H1 (cell line): Measurements from ENCODE around the gene SLC35A2. TPM values are rescaled to one million over a fixed set of nuclear protein-coding genes. Genes with fewer than 3 reads are reported as not detected.

Source experiments
- ATF3 ChIP-seq: IDR thresholded peaks from 2 replicates; pipeline ENCODE4 v1.6.1; 2011; ENCODE audit warnings: low read depth, mild to moderate bottlenecking, low read length; ENCODE audit not compliant: insufficient read depth
- CHD7 ChIP-seq: fragments of 300-600 bp; sonication (generic); IDR thresholded peaks from 2 replicates; pipeline ENCODE4 v1.7.1; 2012; ENCODE audit warnings: low read length, moderate library complexity, mild to moderate bottlenecking, inconsistent platforms; ENCODE audit not compliant: insufficient replicate concordance
- PHF8 ChIP-seq: fragments of 200-600 bp; sonication (generic); conservative IDR thresholded peaks from 2 replicates; pipeline ENCODE4 v1.7.1; 2012; ENCODE audit warnings: low read depth, mild to moderate bottlenecking, inconsistent platforms, low read length, moderate library complexity
- RXRA ChIP-seq: IDR thresholded peaks from 2 replicates; pipeline ENCODE4 v1.6.1; 2011; ENCODE audit warnings: low read depth, mild to moderate bottlenecking, low read length, moderate library complexity; ENCODE audit not compliant: insufficient read depth
- SAP30 ChIP-seq: fragments of 300-600 bp; sonication (generic); IDR thresholded peaks from 2 replicates; pipeline ENCODE4 v1.7.1; 2012; ENCODE audit warnings: low read length, moderate library complexity, mild to moderate bottlenecking, inconsistent platforms; ENCODE audit not compliant: insufficient read depth, insufficient replicate concordance
- SP4 ChIP-seq: IDR thresholded peaks from 2 replicates; pipeline ENCODE4 v1.6.1; 2012; ENCODE audit warnings: low read length, inconsistent platforms
- USF2 ChIP-seq: IDR thresholded peaks from 2 replicates; pipeline ENCODE4 v1.6.1; 2011; ENCODE audit warnings: low read length, improper control_type of control experiment
- polyA plus RNA-seq, 7 experiments: library from polyadenylated mRNA; depleted of rRNA in 3 of 7; stranded (reverse) in 5 of 7; unstranded in 2 of 7; fragments of >200 nt in 5 of 7; fragments of 200-250 nt in 2 of 7; gene quantifications; 1 replicate in 5 of 7; 2 replicates in 1 of 7; 4 replicates in 1 of 7; pipeline versions ENCODE4 v1.2.1 to v1.2.3, GENCODE V29; 2011 to 2013; ENCODE audit warnings: missing spikeins in 2 of 7, mixed read lengths in 2 of 7
- total RNA-seq: library from RNA; stranded (reverse); fragmentation: NEBNext Ultra II Directional; extraction: Animal tissue kit (Norgen Biotek cat#: 25700); gene quantifications from 2 replicates; pipeline ENCODE4 v1.2.1, GENCODE V29; 2021

SLC35A2 gene
- total and polyA plus RNA-seq, 2 of the 8 experiments (the other 6 are each of a cell fraction or from before 2014, with no cell fraction given): 21.4 to 48.3 TPM

GRCh38 chrX:48891402-48892288, 19.8 kb downstream of the SLC35A2 start (continued):
- no peak for TF ChIP-seq USF2
- TF ChIP-seq CHD7: no peak
- TF ChIP-seq SAP30: no peak
- TF ChIP-seq ATF3: no peak
- no peak for TF ChIP-seq SP4
- 0 out of 2 replicates have a peak, but pooled peaks have one; percentile 5 for TF ChIP-seq PHF8
- no peak for TF ChIP-seq RXRA
